ENCODE measurements around the gene CYP1A1.
"Not testable (repeated sequence)": the region's sequence is repeated elsewhere in the genome, so short reads cannot be mapped to it uniquely, and the experiment has no call there.

CYP1A1 gene

GRCh38 chr15:74738239-74738638 is 12.9 kb upstream of the CYP1A1 start:
- not testable (repeated sequence) for DNase-seq (ENCODE audit: low read depth in 2 of 2)

GRCh38 chr15:74735305-74735704 is 10.0 kb upstream of the CYP1A1 start:
- no peak for DNase-seq (ENCODE audit: low read depth in 2 of 2)

GRCh38 chr15:74733269-74733668 is 7.9 kb upstream of the CYP1A1 start:
- no peak for DNase-seq (ENCODE audit: low read depth in 2 of 2)

- DNase-seq (ENCODE audit: low read depth in 2 of 2), result no peak
Measured at GRCh38 chr15:74732846-74733245, 7.5 kb upstream of the CYP1A1 start.

GRCh38 chr15:74730619-74731316 is 5.4 kb upstream of the CYP1A1 start:
- no peak for DNase-seq (ENCODE audit: low read depth in 2 of 2)

- not testable (repeated sequence) for DNase-seq (ENCODE audit: low read depth in 2 of 2)
Measured at GRCh38 chr15:74729372-74729771, 4.0 kb upstream of the CYP1A1 start.

- DNase-seq (ENCODE audit: low read depth in 2 of 2), result not testable (repeated sequence)
Measured at GRCh38 chr15:74728699-74729098, 3.4 kb upstream of the CYP1A1 start.

- no peak for DNase-seq (ENCODE audit: low read depth in 2 of 2)
Measured at GRCh38 chr15:74727727-74728126, 2.4 kb upstream of the CYP1A1 start.

- DNase-seq (ENCODE audit: low read depth in 2 of 2), result no peak
Measured at GRCh38 chr15:74726774-74727164, 1.4 kb upstream of the CYP1A1 start.

- peak; percentile 40 to 42 for DNase-seq (ENCODE audit: low read depth in 2 of 2)
Measured at GRCh38 chr15:74725845-74726773, 781 bp upstream of the CYP1A1 start.

GRCh38 chr15:74724570-74725224 is 631 bp downstream of the CYP1A1 start:
- no peak for DNase-seq (ENCODE audit: low read depth in 2 of 2)

GRCh38 chr15:74723754-74724334 is 1.5 kb downstream of the CYP1A1 start:
- DNase-seq (ENCODE audit: low read depth in 2 of 2), result no peak

- DNase-seq (ENCODE audit: low read depth in 2 of 2), result no peak
Measured at GRCh38 chr15:74723187-74723586, 2.1 kb downstream of the CYP1A1 start.

- DNase-seq (ENCODE audit: low read depth in 2 of 2), result no peak
Measured at GRCh38 chr15:74722591-74722990, 2.7 kb downstream of the CYP1A1 start.

- no peak for DNase-seq (ENCODE audit: low read depth in 2 of 2)
Measured at GRCh38 chr15:74716651-74717050, 8.7 kb downstream of the CYP1A1 start.

GRCh38 chr15:74712311-74712710 is 13.0 kb downstream of the CYP1A1 start:
- DNase-seq (ENCODE audit: low read depth in 2 of 2), result no peak

- DNase-seq (ENCODE audit: low read depth in 2 of 2), result no peak
Measured at GRCh38 chr15:74710319-74711094, 14.8 kb downstream of the CYP1A1 start.

- DNase-seq (ENCODE audit: low read depth in 2 of 2), result no peak
Measured at GRCh38 chr15:74709892-74710291, 15.4 kb downstream of the CYP1A1 start.

- DNase-seq (ENCODE audit: low read depth in 2 of 2), result no peak
Measured at GRCh38 chr15:74709011-74709410, 16.3 kb downstream of the CYP1A1 start.

- DNase-seq (ENCODE audit: low read depth in 2 of 2), result no peak
Measured at GRCh38 chr15:74696808-74697207, 28.5 kb downstream of the CYP1A1 start.

GRCh38 chr15:74696398-74696729 is 29.0 kb downstream of the CYP1A1 start:
- no peak for DNase-seq (ENCODE audit: low read depth in 2 of 2)

Measured in stimulated activated CD8-positive, alpha-beta memory T cell treated with anti-CD3 and anti-CD28 coated beads, Interleukin-15, amount 100 ng/mL, for 48 hours (primary cell).